Kidney (tissue), 14 donors: ENCODE results near the gene GRIK1. TPM values are rescaled to one million over a fixed set of nuclear protein-coding genes. Genes with fewer than 3 reads are reported as not detected.
A peak's percentile ranks its signal among the peaks of the same experiment; 100 is the strongest.

Experiments
- DNase-seq, 5 donors: peaks; one replicate each; pipeline ENCODE4 v3.0.0-alpha.2; 2013 to 2020
- FAIRE-seq: peaks from 2 replicates; lab custom pipeline; 2012; peaks lifted over from hg19 to GRCh38; lab: Jason Lieb, UNC
- H3K27ac ChIP-seq, 2 donors: one replicate each; pipeline ENCODE4 v1.7.0; 2013; ENCODE audit warnings: low read depth in 2 of 2, low read length in 2 of 2, inconsistent platforms in 1 of 2
- H3K27me3 ChIP-seq: one replicate; pipeline ENCODE4 v1.7.1; 2013; ENCODE audit warnings: low read length, inconsistent platforms; ENCODE audit not compliant: control insufficient read depth, insufficient read depth
- H3K36me3 ChIP-seq, 3 donors: one replicate each; pipeline versions ENCODE4 v1.7.0 to v1.7.1; 2013; ENCODE audit warnings: low read length in 3 of 3, control low read depth in 1 of 3, inconsistent platforms in 1 of 3; ENCODE audit not compliant: insufficient read depth in 3 of 3, control insufficient read depth in 2 of 3
- H3K4me1 ChIP-seq, 3 donors: one replicate each; pipeline versions ENCODE4 v1.7.0 to v1.7.1; 2013; ENCODE audit warnings: low read length in 3 of 3, inconsistent platforms in 1 of 3, low read depth in 1 of 3; ENCODE audit not compliant: control insufficient read depth in 2 of 3, insufficient read depth in 2 of 3
- H3K4me3 ChIP-seq, 3 donors: one replicate each; pipeline versions ENCODE4 v1.7.0 to v1.8.1; 2013; ENCODE audit warnings: low read length in 3 of 3, control low read depth in 1 of 3, inconsistent platforms in 1 of 3
- H3K9ac ChIP-seq, 3 donors: one replicate each; pipeline versions ENCODE4 v1.7.0 to v1.7.1; 2013; ENCODE audit warnings: low read length in 3 of 3, control low read depth in 1 of 3, inconsistent platforms in 1 of 3
- H3K9me3 ChIP-seq, 3 donors: one replicate each; pipeline versions ENCODE4 v1.7.0 to v1.7.1; 2013; ENCODE audit warnings: low read length in 3 of 3, control low read depth in 1 of 3, inconsistent platforms in 1 of 3; ENCODE audit not compliant: control insufficient read depth in 2 of 3, insufficient read depth in 1 of 3
- CTCF ChIP-seq: IDR thresholded peaks from 3 replicates; pipeline ENCODE4 v1.5.1; 2012; ENCODE audit warnings: mild to moderate bottlenecking, moderate library complexity, borderline replicate concordance; ENCODE audit not compliant: insufficient read depth; ENCODE audit errors: extremely low read depth
- intact Hi-C: fragments of 100-400 bp; cut with DNase I; formaldehyde crosslinking; loops from one replicate; pipeline ENCODE4 v1.11.1; 2022
- polyA plus RNA-seq: library from polyadenylated mRNA; stranded (reverse); fragments of 350-450 nt; fragmentation: Illumina TruSeq; extraction: RNeasy Lipid Tissue Mini Kit (QIAGEN cat#74804); gene quantifications from one replicate; pipeline ENCODE4 v1.2.3, GENCODE V29; 2014; ENCODE audit warnings: low read depth, low replicate concordance; ENCODE audit not compliant: insufficient read depth
- total RNA-seq: library from RNA; stranded (reverse); fragmentation: NEBNext Ultra II Directional; extraction: Animal tissue kit (Norgen Biotek cat#: 25700); gene quantifications from one replicate; pipeline ENCODE4 v1.2.1, GENCODE V29; 2021
- donor health status: control.
- donor health status: control.
- donor health status: control.
- donor health status: control.
- donor health status: control.
- donor health status: DM: yes; HTN: yes; CAD: no.
- donor health status: Normal renal cell carcinoma (clear cell type).

GRIK1 gene
- total and polyA plus RNA-seq, 2 donors from 2014 or later = not detected

DNA sequence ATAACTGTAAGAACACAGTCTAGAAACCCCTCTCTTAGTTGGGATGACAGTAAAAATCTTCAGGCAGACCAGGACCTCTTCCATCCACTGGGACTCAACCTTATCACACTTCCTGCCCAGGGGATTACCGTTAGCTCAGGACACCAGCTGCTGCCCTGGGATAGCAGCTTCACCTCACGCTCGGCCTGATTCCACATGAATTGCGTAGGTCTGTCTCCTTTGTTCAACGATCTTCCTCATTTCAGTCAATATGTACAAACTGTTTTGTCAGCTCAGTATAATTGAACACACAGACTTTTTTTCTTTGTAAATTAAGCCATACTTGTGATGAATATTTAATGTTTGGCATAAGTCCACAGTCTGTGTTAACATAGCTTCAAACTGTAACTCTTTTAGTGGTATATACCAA lies 290.4 kb downstream of the GRIK1 start:
- FAIRE-seq (no peak), DNase-seq (no peak)
- H3K27me3 ChIP-seq = no peaks in the 10 kb centered on the region
- H3K4me1 ChIP-seq = peaks cover 0 to 2% (median 0%) of the 10 kb centered on the region in 3 donors
- intact Hi-C loops = no loop called here
- H3K9ac ChIP-seq = no peak overlapping the region
- no peaks in the 10 kb centered on the region for H3K36me3 ChIP-seq
- no peaks in the 10 kb centered on the region for H3K9me3 ChIP-seq
- no peak for TF ChIP-seq CTCF
- H3K4me3 ChIP-seq = no peak overlapping the region
- no peak overlapping the region for H3K27ac ChIP-seq

- Histone ChIP-seq H3K4me1 (peaks cover 0 to 2% (median 0%) of the 10 kb centered on the region in 3 donors), H3K4me3 (peak overlapping the region in 1 of 3 donors; percentile 1), H3K27ac (no peak overlapping the region), H3K36me3 (no peaks in the 10 kb centered on the region), H3K27me3 (no peaks in the 10 kb centered on the region), H3K9ac (no peak overlapping the region), H3K9me3 (no peaks in the 10 kb centered on the region)
- TF ChIP-seq CTCF = no peak
- intact Hi-C loops = no loop called here
- DNase-seq (peak in 1 of 5 donors; percentile 11), FAIRE-seq (no peak)
Observed at GRCh38 chr21:29648710-29649240, 291.0 kb downstream of the GRIK1 start.

- H3K9me3 ChIP-seq = no peaks in the 10 kb centered on the region
- H3K36me3 ChIP-seq = no peaks in the 10 kb centered on the region
- no peaks in the 10 kb centered on the region for H3K27me3 ChIP-seq
- intact Hi-C loops = no loop called here
- no peak overlapping the region for H3K9ac ChIP-seq
- no peak overlapping the region for H3K4me3 ChIP-seq
- TF ChIP-seq CTCF = no peak
- H3K27ac ChIP-seq = no peak overlapping the region
- DNase-seq (no peak), FAIRE-seq (no peak)
- H3K4me1 ChIP-seq = peaks cover 0 to 2% (median 0%) of the 10 kb centered on the region in 3 donors
Observed at GRCh38 chr21:29647353-29647781, 292.4 kb downstream of the GRIK1 start.
